Kidney epithelial cell (primary cell): ENCODE data around the gene S100A13. TPM values are rescaled to one million over a fixed set of nuclear protein-coding genes. Genes with fewer than 3 reads are reported as not detected.
"Not testable (repeated sequence)": the region's sequence is repeated elsewhere in the genome, so short reads cannot be mapped to it uniquely, and the experiment has no call there.

Experiments
- DNase-seq: peaks from one replicate; pipeline ENCODE4 v3.0.0-alpha.2; 2010; ENCODE audit warnings: low read depth
- H3K27me3 ChIP-seq: 2 replicates; pipeline ENCODE4 v1.6.0; 2011; ENCODE audit warnings: low read length; ENCODE audit not compliant: control insufficient read depth, insufficient read depth
- H3K36me3 ChIP-seq: 2 replicates; pipeline ENCODE4 v1.5.1; 2011; ENCODE audit warnings: low read length; ENCODE audit not compliant: control insufficient read depth, insufficient read depth
- H3K4me3 ChIP-seq: 2 replicates; pipeline ENCODE4 v1.5.1; 2011; ENCODE audit warnings: low read depth, mild to moderate bottlenecking, control low read depth, low read length
- CTCF ChIP-seq: IDR thresholded peaks from 2 replicates; pipeline ENCODE4 v1.5.1; 2011; ENCODE audit warnings: mild to moderate bottlenecking, moderate library complexity, low read length, control low read depth, inconsistent platforms; ENCODE audit not compliant: insufficient read depth, poor library complexity, severe bottlenecking
- total RNA-seq: library from RNA; depleted of rRNA; stranded (reverse); fragments of >200 nt; gene quantifications from 2 replicates; pipeline ENCODE4 v1.2.3, GENCODE V29; 2015

The S100A13 gene
- total RNA-seq, 1 donor from 2014 or later, result 171 TPM

DNA sequence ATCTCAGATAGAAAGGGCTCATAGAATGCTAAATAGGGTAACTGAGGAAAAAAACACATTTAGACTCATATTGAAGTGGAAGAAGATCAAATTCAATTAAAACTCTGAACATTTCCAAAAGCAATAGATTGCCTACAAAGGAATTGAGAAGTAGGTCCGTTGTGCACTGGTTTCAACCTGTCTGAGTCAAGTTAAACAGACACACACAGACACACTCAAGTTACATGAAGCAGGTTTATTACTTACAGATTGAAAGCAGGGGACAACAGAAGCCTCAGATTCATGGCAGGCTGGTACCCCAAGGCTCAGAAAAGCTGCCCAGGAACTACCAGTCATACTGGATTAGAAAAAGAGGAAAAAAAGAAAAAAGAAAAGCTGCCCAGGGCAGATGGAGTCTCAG lies 41.0 kb downstream of the S100A13 start:
- Histone ChIP-seq H3K27me3 (no peaks in the 10 kb centered on the region), H3K36me3 (no peaks in the 10 kb centered on the region), H3K4me3 (no peak overlapping the region)
- no peak for DNase-seq
- no peak for TF ChIP-seq CTCF

GRCh38 chr1:153585006-153585405 lies 42.3 kb downstream of the S100A13 start:
- Histone ChIP-seq H3K4me3 (no peak overlapping the region), H3K36me3 (no peaks in the 10 kb centered on the region), H3K27me3 (no peaks in the 10 kb centered on the region)
- DNase-seq, result no peak
- TF ChIP-seq CTCF, result no peak

DNA sequence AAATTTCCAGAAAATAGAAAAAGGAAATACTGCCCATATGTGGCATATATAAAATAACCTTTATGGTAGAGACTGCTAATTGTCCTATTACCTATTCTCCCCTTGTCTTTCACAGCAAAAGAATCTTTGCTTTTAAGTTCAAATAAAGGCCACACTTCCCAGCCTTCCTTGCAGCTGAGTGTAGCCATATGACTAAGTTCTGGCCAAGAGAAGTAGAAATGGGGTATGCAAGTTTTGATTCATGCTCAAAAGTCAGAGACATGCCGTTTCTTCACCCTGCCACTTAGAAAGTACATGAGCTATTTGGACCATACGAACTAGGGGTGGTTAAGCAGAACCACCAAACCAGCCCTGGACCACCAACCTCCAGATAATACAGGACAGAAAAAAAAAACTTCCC lies 43.3 kb downstream of the S100A13 start:
- no peak for TF ChIP-seq CTCF
- Histone ChIP-seq H3K36me3 (no peaks in the 10 kb centered on the region), H3K27me3 (no peaks in the 10 kb centered on the region), H3K4me3 (no peak overlapping the region)
- DNase-seq, result no peak

DNA sequence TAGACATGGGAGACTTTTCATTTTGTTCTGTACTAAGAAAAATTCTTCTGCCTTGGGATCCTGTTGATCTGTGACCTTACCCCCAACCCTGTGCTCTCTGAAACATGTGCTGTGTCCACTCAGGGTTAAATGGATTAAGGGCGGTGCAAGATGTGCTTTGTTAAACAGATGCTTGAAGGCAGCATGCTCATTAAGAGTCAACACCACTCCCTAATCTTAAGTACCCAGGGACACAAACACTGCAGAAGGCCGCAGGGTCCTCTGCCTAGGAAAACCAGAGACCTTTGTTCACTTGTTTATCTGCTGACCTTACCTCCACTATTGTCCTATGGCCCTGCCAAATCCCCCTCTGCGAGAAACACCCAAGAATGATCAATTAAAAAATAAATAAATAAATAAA lies 43.8 kb downstream of the S100A13 start:
- not testable (repeated sequence) for H3K4me3 ChIP-seq, H3K36me3 ChIP-seq, H3K27me3 ChIP-seq, DNase-seq

DNA sequence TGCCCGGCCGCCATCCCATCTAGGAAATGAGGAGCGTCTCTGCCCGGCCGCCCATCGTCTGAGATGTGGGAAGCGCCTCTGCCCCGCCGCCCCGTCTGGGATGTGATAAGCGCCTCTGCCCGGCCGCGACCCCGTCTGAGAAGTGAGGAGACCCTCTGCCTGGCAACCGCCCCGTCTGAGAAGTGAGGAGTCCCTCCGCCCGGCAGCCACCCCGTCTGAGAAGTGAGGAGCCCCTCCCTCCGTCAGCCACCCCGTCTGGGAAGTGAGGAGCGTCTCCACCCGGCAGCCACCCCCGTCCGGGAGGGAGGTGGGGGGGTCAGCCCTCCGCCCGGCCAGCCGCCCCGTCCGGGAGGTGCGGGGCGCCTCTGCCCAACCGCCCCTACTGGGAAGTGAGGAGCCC lies 44.5 kb downstream of the S100A13 start:
- not testable (repeated sequence) for DNase-seq, H3K4me3 ChIP-seq, H3K36me3 ChIP-seq

DNA sequence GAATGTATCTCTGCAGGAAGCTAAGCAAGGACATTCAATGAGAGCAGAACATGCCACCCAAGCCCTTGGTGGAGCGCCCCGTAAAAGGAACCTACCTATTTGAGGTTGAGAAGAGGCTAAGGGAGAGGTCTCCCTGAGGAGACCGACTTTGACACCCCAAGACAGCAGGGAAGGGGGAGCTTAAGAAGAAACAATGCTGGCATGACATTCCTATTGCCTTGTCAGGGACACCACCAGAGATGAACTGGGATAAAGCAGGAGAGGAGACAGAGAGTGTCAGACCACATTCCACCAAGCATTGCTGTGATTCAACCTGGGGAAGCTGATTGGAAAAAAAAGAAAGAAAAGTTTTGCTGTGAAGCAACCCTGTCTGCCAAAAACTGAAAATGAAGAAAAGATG lies 48.4 kb downstream of the S100A13 start:
- no peaks in the 10 kb centered on the region for H3K36me3 ChIP-seq
- DNase-seq, result no peak
- no peak for TF ChIP-seq CTCF
- no peak overlapping the region for H3K4me3 ChIP-seq
- no peaks in the 10 kb centered on the region for H3K27me3 ChIP-seq

More for the DNA sequence above, 44.5 kb downstream of the S100A13 start:
- not testable (repeated sequence) for H3K27me3 ChIP-seq

DNA sequence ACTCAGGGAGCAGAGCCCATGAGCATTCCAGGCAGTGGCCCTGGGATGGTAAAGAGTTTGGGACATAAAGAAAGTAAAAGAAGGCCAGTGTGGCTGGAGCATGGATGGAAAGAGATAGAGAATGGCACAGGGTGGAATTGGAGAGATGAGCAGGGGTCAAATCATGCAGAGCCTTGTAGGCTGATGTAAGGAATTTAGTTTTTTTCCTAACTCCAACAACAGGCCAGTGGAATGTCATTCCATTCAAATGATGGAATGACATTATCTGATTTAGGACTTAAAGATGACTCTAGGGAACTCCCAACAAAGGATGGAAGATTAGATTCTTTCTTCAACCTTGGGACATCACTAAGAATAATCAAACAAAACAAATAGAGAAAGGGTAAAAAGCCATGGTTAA lies 48.8 kb downstream of the S100A13 start:
- H3K27me3 ChIP-seq, result no peaks in the 10 kb centered on the region
- no peak for TF ChIP-seq CTCF
- H3K4me3 ChIP-seq, result no peak overlapping the region
- no peaks in the 10 kb centered on the region for H3K36me3 ChIP-seq
- DNase-seq, result no peak
